Rectal smooth muscle tissue (tissue), 1 donor: Measurements from ENCODE around the gene MT1H.
"Not testable (repeated sequence)": the region's sequence is repeated elsewhere in the genome, so short reads cannot be mapped to it uniquely, and the experiment has no call there.

Source experiments
- H3K27ac ChIP-seq: one replicate; pipeline ENCODE4 v1.7.0; 2013; ENCODE audit warnings: low read depth, low read length, inconsistent platforms
- H3K27me3 ChIP-seq: one replicate; pipeline ENCODE4 v1.7.0; 2013; ENCODE audit warnings: low read length; ENCODE audit not compliant: control insufficient read depth, insufficient read depth
- H3K36me3 ChIP-seq: one replicate; pipeline ENCODE4 v1.7.0; 2013; ENCODE audit warnings: low read length; ENCODE audit not compliant: control insufficient read depth, insufficient read depth
- H3K4me1 ChIP-seq: one replicate; pipeline ENCODE4 v1.7.0; 2013; ENCODE audit warnings: low read length; ENCODE audit not compliant: control insufficient read depth, insufficient read depth
- H3K4me3 ChIP-seq: one replicate; pipeline ENCODE4 v1.7.0; 2013; ENCODE audit warnings: low read length
- H3K9ac ChIP-seq: one replicate; pipeline ENCODE4 v1.7.0; 2013; ENCODE audit warnings: low read length

The MT1H gene

DNA sequence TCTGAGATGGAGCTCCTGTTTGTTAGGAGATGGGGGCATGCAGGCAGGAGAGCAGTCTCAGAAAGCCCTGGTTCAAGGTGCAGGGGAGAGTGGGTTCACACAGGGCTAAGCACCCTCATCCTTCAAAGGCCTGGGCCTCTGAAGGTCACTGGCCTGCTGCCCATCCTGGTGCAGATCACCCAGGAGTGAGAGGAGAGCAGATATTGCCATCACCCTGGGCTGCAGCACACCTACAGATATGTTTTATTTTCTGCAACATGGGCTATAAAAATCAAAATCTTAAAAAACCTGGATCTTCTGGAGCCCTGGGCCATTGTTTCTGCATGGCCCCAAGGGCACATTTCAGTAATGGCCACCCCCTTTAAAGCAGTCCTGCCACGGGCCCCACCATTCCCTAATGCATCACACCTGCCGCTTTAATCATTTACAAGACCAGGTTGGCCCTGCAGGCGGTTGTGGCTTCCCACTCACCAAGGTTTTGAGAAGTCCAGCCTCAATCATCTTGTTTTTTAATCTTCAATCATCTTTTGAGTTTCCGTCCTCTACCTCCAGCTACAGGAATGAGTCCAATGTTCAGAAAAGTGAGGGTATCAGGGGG is 39.9 kb downstream of the MT1H start:
- Histone ChIP-seq H3K4me1 (no peaks in the 10 kb centered on the region), H3K27ac (no peak overlapping the region), H3K4me3 (no peak overlapping the region)

DNA sequence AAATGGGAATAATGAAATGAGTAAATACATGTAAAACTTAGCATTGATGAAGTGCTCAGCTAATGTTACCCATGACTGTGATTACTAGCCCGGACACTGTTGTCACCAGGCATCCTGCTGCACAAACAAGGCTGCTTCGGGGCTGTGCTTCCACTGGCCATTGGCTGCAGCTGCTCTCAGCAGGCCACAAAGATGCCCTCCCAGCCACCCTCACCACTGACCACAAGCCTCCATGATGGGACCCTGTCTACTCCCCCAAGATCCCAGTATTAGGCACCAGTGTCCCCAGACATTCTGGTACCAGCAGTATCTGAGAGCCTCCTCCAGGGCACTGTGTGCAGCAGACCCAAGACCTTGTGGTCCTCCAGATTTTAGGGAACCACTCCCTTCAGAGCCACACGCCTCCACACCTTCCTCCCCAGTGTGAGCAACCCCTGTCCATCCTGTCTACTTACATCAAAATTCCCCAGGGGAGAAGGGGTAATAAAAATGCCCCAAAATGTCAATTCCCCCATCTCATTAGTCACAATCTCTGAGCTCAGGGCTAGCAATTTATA is 40.6 kb downstream of the MT1H start:
- Histone ChIP-seq H3K27ac (no peak overlapping the region), H3K4me1 (no peaks in the 10 kb centered on the region), H3K36me3 (no peaks in the 10 kb centered on the region), H3K27me3 (no peaks in the 10 kb centered on the region), H3K4me3 (no peak overlapping the region), H3K9ac (no peak overlapping the region)

More for the DNA sequence above, 39.9 kb downstream of the MT1H start:
- Histone ChIP-seq H3K9ac (no peak overlapping the region), H3K27me3 (no peaks in the 10 kb centered on the region), H3K36me3 (no peaks in the 10 kb centered on the region)

DNA sequence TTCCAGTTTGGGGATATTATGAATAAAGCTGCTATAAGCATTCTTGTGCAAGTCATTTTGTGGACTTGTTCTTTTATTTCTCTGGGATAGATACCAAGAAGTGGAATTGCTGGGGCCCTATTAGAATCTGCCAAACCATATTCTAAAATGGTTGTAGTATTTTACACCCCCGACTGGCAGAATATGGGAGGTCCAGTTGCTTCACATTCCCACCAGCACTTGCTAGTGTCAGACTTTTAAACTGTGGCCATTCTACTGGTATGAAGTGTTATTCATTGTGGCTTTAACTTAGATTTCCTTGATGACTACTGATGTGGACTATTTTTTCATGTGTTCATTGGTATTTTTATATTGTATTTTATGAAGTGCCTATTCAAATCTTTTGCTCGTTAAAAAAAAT is 42.2 kb downstream of the MT1H start:
- H3K36me3 ChIP-seq = no peaks in the 10 kb centered on the region
- H3K4me3 ChIP-seq = no peak overlapping the region
- no peaks in the 10 kb centered on the region for H3K4me1 ChIP-seq
- H3K27ac ChIP-seq = no peak overlapping the region
- H3K27me3 ChIP-seq = no peaks in the 10 kb centered on the region
- no peak overlapping the region for H3K9ac ChIP-seq

DNA sequence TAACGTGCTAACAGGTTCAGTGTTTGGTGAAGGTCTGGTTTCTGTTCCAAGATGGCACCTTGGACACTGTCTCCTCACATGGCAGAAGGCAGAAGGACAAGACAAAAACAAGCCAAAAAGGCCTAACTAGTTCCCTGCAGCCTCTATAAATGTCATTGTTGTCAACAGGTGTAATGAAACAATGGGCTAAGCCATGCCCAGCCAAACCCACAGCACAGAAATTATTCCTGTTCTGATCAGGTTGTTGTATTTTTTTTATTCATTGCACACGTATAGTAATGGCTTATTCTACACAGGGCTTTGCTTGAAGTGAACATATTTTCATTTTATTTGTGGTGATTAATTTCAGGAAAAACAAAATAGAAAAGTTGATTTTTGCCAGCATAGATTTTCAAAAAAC is 44.2 kb downstream of the MT1H start:
- no peaks in the 10 kb centered on the region for H3K4me1 ChIP-seq
- H3K9ac ChIP-seq = no peak overlapping the region
- H3K27ac ChIP-seq = no peak overlapping the region
- H3K4me3 ChIP-seq = no peak overlapping the region
- no peaks in the 10 kb centered on the region for H3K36me3 ChIP-seq
- no peaks in the 10 kb centered on the region for H3K27me3 ChIP-seq

DNA sequence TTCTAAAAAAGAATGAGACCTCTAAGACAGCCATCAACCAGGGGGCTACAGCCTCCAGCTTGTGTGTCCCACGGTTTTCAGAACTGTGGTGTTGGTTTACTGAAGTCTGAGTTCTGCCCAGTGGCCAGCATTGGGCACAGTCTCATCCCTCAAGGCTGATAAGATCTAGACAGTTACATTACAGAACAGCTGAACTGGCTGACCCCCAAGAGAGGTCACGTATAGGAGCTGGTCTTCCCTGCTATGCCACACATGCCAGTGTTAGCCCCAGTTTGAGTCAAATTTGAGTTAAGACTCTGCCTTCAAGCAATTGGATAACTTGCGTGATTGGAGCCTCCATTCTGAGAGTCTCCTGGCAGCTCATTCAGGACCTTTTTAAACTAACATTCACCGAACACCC is 45.5 kb downstream of the MT1H start:
- no peaks in the 10 kb centered on the region for H3K27me3 ChIP-seq
- no peaks in the 10 kb centered on the region for H3K4me1 ChIP-seq
- no peak overlapping the region for H3K27ac ChIP-seq
- no peaks in the 10 kb centered on the region for H3K36me3 ChIP-seq
- no peak overlapping the region for H3K9ac ChIP-seq
- H3K4me3 ChIP-seq = no peak overlapping the region

DNA sequence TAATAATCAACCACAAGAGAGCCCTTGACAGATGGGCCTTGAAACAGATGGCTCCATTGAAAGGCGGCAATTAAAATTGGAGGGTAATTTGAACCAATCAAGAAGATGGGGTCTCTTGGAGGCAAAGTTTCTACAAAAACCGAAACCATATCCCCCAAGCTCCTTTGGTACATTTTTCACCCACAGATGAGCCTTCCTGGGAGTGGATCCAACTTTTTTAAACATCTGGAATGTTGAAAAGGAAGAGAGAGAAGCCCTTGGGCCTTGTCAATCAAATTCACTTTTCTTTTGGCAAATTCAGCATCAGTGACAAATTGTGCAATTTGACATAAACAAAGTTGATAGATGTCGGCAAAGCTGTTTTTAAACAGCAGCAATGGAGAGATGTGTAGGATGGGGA is 47.1 kb downstream of the MT1H start:
- Histone ChIP-seq H3K36me3 (no peaks in the 10 kb centered on the region), H3K27ac (no peak overlapping the region), H3K27me3 (no peaks in the 10 kb centered on the region), H3K9ac (no peak overlapping the region), H3K4me3 (no peak overlapping the region), H3K4me1 (no peaks in the 10 kb centered on the region)

DNA sequence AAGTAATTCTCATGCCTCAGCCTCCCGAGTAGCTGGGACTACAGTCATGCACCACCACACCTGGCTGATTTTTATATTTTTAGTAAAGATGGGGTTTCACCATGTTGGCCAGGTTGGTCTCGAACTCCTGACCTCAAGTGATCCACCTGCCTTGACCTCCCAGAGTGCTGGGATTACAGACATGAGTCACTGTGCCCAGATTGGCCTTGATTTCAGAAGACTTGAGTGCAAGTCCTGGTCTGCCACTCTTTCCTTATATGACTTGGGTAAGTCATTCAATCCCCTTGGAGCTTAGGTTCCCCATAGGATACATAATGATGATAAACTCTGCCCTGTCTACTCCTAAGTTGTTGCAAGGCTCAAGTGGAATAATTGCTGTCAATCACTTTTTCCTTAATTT is 47.9 kb downstream of the MT1H start:
- H3K4me3 ChIP-seq, H3K36me3 ChIP-seq, H3K9ac ChIP-seq, H3K27ac ChIP-seq, H3K4me1 ChIP-seq, H3K27me3 ChIP-seq: not testable (repeated sequence)
